Measurements from ENCODE around the gene METRNL.

Gene METRNL

DNA sequence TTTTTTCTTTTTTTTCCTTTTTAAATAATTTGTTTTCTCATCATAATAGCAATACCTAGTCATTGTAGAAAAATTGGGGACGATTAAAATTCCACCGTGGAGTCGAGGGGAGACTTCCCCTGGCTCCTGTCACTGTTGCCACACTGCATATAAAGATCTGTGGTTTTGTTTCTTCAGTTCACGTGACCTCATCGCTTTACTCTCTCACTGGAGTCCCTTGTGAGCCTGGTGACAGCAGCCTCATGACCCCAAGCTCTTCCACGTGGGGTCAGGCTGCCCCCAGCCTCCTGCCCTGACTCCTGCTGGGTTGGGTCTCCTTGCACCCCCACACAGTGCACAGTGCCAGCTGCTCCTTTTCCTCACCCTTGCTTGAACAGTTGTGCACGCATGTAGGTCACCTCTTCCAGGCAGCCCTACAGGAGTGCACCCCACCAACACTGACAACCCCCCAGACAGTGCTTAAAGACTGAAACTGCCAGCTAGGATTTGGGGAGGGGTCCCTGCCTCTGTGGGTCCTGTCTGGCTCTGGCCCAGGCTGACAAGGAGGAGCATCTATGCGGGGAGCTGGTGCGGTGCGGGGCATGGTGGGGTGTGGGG, 7.3 kb upstream of the METRNL start:
- Histone ChIP-seq H3K27ac (ENCODE audit: low read depth, low read length) (no peak overlapping the region), H3K4me3 (ENCODE audit: low read length) (no peak overlapping the region), H3K4me1 (ENCODE audit: control insufficient read depth, insufficient read depth, low read length) (no peaks in the 10 kb centered on the region), H3K27me3 (ENCODE audit: control insufficient read depth, insufficient read depth, low read length) (no peaks in the 10 kb centered on the region), H3K36me3 (ENCODE audit: control insufficient read depth, insufficient read depth, low read length) (no peaks in the 10 kb centered on the region), H3K9ac (ENCODE audit: low read length) (no peak overlapping the region)

DNA sequence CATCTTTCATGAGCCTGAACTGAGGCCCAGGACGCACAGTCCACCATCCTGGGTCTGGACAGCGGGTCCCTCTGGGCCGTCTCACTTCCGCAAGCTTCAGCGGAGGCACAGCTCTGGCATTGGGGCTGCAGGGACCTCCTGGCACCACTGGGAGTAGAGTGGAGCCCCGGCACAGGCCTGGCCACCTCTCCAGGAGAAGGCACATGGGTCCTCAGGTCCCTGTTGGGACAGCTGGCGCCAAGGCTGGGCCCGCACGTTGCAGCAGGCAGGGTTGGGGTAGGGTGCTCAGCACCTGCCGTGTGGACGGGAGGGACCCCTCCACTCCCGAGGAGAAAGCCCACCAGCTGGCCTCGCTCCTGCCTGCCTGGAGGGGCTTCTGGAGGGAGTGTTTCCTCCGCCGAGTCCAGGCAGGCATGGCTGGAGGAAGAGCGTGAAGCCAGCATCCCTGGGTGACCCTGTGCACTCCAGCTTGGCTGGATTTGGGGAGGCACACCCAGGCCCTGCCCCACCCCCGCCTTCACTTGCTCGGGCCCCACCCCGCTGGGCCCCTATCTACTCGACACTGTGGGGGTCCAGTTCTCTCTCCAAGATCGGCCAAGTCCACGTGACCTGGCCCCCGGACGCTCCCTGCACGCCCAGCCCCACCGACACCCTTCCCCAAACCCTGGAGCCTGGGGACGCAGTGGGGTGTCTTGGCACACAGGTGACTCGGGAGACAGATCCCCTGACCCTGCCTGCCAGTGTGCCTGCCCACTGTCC, 6.6 kb upstream of the METRNL start:
- Histone ChIP-seq H3K9ac (ENCODE audit: low read length) (no peak overlapping the region), H3K4me3 (ENCODE audit: low read length) (no peak overlapping the region), H3K27ac (ENCODE audit: low read depth, low read length) (no peak overlapping the region), H3K4me1 (ENCODE audit: control insufficient read depth, insufficient read depth, low read length) (no peaks in the 10 kb centered on the region), H3K27me3 (ENCODE audit: control insufficient read depth, insufficient read depth, low read length) (no peaks in the 10 kb centered on the region), H3K36me3 (ENCODE audit: control insufficient read depth, insufficient read depth, low read length) (no peaks in the 10 kb centered on the region)

DNA sequence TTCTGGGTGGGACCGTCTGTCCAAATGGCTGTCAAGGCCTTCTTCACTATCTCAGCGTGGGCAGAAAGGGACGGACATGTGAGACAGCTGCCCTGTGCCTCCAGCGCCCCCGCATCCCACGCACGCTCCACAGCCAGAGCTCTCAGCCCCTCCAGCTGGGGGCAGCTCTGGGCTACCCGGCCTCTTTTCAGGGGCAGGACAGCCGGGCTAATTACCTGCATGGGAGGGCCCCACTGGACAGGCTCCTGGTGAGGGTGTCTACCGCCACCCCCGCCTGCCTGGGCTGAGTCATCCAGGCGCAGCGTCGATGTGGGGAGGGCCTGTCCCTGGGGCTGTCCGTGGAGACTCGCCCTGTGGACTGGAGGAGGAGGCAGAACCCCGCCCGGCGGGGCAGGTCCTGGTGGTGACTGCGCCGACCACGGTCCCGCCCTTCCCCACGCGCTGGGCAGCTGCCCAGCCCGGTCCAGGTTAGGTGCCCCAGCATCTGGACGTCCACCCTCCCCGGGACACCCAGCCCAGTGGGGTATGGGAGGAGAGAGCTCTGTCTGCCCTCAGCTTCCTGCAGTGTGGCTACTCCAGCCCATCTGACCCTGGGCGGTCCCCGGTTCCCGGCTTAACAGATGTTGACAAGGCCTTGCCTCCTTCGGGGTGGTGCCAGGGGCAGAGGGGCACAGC, 5.9 kb upstream of the METRNL start:
- H3K9ac ChIP-seq (ENCODE audit: low read length) = no peak overlapping the region
- H3K4me3 ChIP-seq (ENCODE audit: low read length) = no peak overlapping the region
- no peaks in the 10 kb centered on the region for H3K36me3 ChIP-seq (ENCODE audit: control insufficient read depth, insufficient read depth, low read length)
- no peaks in the 10 kb centered on the region for H3K27me3 ChIP-seq (ENCODE audit: control insufficient read depth, insufficient read depth, low read length)
- no peaks in the 10 kb centered on the region for H3K4me1 ChIP-seq (ENCODE audit: control insufficient read depth, insufficient read depth, low read length)
- H3K27ac ChIP-seq (ENCODE audit: low read depth, low read length) = no peak overlapping the region

DNA sequence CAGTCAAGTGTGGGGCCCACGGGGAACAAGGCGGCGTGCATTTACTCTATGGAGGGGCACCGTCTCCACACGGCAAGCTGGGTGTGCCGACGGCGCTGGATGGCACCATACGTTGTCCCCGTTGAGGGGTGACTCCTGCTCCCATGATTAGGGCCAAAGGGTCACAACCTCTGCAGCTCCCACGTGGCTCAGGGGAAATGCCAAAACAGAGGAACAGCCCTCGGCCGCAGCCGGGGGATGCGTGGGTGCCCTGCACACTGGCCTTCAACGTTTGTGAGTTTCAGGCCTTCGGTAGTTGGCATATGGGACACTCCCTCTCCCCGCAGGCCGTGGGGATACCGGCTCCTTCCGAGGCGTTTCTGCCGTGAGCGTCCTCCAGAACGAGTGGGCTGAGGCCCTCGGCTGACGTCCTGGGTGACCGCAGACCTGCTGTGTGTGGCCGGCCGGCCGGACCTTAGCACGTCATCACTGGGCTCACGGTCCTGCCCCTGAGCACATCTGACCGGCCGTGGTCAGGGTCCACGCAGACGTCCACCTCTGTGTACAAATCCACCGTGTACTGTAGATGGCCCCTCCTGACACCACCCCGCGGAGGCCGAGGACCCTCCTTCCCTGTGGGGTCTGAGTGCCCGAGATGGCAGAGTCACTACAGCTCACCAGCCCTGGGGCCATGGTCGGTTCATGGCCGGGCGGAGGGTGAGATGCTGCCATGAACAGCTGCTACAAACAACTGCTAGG, 4.8 kb upstream of the METRNL start:
- Histone ChIP-seq H3K36me3 (ENCODE audit: control insufficient read depth, insufficient read depth, low read length) (no peaks in the 10 kb centered on the region), H3K9ac (ENCODE audit: low read length) (no peak overlapping the region), H3K4me1 (ENCODE audit: control insufficient read depth, insufficient read depth, low read length) (no peaks in the 10 kb centered on the region), H3K27ac (ENCODE audit: low read depth, low read length) (no peak overlapping the region), H3K27me3 (ENCODE audit: control insufficient read depth, insufficient read depth, low read length) (no peaks in the 10 kb centered on the region), H3K4me3 (ENCODE audit: low read length) (no peak overlapping the region)

DNA sequence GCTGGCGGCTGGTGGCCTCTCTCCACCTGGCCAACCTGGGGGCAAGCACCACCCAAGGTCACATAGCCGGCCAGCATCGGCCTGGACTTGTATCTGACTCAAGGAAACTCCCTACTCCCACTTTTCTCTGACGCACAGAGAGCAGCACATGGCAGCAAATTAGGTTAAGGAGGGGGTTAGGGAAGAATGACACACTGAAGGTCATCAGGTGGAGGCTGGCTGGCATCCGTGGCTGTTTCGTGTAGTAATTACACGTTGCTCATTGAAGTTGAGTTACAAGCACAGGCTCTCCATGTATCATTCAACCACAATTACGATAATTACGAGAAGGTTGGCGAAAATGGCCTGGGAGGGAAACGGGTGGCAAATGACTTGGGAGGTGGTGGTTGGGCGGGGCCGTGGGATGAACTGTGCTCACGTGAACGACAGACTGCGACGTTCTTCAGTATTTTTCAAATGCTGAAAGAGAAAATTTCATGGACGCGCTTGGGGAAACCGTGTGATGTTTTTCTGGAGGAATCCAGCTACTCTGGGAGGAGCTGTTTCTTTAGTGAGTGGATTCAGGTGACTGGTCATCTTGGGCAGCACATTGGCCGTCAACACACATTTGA, 4.0 kb upstream of the METRNL start:
- Histone ChIP-seq H3K4me3 (ENCODE audit: low read length) (no peak overlapping the region), H3K36me3 (ENCODE audit: control insufficient read depth, insufficient read depth, low read length) (no peaks in the 10 kb centered on the region), H3K27me3 (ENCODE audit: control insufficient read depth, insufficient read depth, low read length) (no peaks in the 10 kb centered on the region), H3K9ac (ENCODE audit: low read length) (no peak overlapping the region), H3K27ac (ENCODE audit: low read depth, low read length) (no peak overlapping the region), H3K4me1 (ENCODE audit: control insufficient read depth, insufficient read depth, low read length) (no peaks in the 10 kb centered on the region)

DNA sequence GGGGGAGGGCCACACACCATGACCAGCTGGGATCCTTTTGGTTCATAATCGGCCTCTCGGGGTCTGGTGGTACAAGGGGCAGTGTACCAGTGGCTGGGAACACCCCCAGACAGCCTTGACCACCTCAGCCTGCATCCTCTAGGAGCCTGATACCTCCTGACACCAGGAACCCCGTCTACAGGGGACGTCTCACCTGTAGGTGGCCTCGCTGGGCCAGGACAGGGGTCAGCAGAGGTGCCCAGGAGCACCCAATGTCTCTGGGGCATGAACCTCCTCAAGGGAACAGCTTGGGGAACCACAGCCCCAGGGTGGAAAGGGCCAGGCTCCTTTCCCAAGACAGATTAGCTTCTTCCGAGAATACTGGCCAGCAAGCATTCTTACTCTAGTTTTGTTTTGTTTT, 2.5 kb upstream of the METRNL start:
- no peaks in the 10 kb centered on the region for H3K4me1 ChIP-seq (ENCODE audit: control insufficient read depth, insufficient read depth, low read length)
- no peak overlapping the region for H3K4me3 ChIP-seq (ENCODE audit: low read length)
- H3K36me3 ChIP-seq (ENCODE audit: control insufficient read depth, insufficient read depth, low read length) = no peaks in the 10 kb centered on the region
- no peak overlapping the region for H3K27ac ChIP-seq (ENCODE audit: low read depth, low read length)
- H3K9ac ChIP-seq (ENCODE audit: low read length) = no peak overlapping the region
- H3K27me3 ChIP-seq (ENCODE audit: control insufficient read depth, insufficient read depth, low read length) = no peaks in the 10 kb centered on the region

DNA sequence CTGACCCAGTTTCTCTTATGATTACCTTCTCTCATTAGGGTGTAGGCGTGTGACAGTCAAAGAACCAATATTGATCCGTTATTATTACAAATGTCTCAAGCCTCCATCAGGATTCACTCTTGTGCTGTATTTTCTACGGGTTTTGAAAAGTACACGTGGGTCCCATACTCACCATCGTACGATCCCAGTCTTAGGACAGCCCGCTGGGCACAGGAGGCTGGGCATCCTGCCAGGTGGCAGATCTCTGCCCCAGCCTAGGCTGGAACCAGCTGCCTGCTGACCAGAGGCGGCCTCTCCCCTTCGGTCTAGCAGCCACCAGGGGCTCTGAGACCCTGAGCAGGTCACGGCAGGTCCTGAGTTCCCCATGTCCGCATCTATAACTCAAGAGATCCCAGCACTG, 2.0 kb upstream of the METRNL start:
- H3K36me3 ChIP-seq (ENCODE audit: control insufficient read depth, insufficient read depth, low read length) = peaks cover 3% of the 10 kb centered on the region
- no peak overlapping the region for H3K9ac ChIP-seq (ENCODE audit: low read length)
- H3K4me3 ChIP-seq (ENCODE audit: low read length) = no peak overlapping the region
- no peaks in the 10 kb centered on the region for H3K4me1 ChIP-seq (ENCODE audit: control insufficient read depth, insufficient read depth, low read length)
- H3K27ac ChIP-seq (ENCODE audit: low read depth, low read length) = no peak overlapping the region
- H3K27me3 ChIP-seq (ENCODE audit: control insufficient read depth, insufficient read depth, low read length) = no peaks in the 10 kb centered on the region

DNA sequence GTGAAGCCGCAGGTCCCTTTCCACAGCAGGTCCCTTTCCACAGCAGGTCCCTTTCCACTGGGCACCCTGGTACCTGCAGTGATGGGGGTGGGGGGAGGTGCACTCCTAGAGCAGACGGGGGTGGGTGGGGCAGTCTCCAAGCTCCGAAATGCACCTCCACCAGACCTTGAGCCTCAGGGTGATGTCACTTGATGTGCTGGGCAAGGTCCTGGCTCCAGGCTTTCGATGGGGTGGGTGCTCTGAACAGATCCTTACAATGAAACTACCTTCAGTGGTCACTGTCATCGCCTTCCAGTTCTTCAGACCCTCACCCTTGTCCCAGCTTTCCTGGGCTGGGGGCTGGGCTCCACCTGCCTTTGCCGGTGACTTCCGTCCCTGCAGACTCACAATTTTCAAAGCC, 1.5 kb upstream of the METRNL start:
- H3K4me3 ChIP-seq (ENCODE audit: low read length) = no peak overlapping the region
- no peak overlapping the region for H3K27ac ChIP-seq (ENCODE audit: low read depth, low read length)
- no peak overlapping the region for H3K9ac ChIP-seq (ENCODE audit: low read length)
- peaks cover 3% of the 10 kb centered on the region for H3K36me3 ChIP-seq (ENCODE audit: control insufficient read depth, insufficient read depth, low read length)
- H3K4me1 ChIP-seq (ENCODE audit: control insufficient read depth, insufficient read depth, low read length) = no peaks in the 10 kb centered on the region
- H3K27me3 ChIP-seq (ENCODE audit: control insufficient read depth, insufficient read depth, low read length) = no peaks in the 10 kb centered on the region

DNA sequence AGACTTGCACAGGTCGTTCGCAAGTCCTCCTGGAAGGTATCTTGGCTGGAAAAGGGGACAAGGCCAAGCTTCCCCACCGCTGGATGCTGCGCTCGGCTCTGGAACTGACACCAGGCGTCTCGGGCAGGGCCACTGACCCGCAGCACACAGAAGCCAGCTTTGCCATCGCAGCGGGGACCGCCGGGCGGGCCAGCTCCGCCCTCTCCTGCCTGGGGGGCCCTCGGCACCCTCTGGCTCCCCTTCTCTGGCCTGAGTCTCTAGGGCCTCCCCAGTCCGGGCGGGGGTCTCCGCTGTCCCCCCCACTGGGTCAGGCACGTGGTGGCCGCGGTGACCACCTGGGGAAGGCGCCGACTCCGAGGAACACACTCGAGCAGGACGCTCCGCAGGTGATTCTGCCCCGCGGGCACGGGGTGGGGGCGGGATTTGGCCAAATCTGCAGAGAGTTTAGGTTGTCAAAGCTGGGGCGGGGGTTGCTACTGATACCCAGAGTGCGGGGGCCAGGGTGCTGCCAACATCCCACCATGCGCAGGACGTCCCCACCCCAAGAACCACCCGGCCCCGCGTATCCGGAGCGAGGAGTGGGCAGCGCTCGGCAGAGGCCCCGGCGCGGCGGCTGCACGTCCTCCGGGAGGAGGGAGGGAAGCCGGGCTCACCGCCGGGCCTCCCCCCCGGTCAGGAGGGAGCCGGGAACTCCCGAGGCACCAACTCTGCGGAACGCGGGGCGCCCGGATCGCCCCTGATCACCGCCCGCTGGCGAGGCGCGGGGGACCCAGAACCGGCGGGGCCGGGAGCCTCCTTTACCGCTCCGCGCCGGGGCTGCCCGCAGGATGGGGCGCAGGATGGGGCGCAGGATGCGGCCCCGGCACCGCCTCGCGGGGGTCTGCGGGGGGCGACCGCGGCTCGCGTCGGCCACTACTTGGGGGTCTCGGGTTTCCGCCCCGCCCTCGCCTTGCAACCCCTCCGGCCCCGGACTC, 744 bp upstream of the METRNL start:
- no peaks in the 10 kb centered on the region for H3K27me3 ChIP-seq (ENCODE audit: control insufficient read depth, insufficient read depth, low read length)
- no peak overlapping the region for H3K27ac ChIP-seq (ENCODE audit: low read depth, low read length)
- no peak overlapping the region for H3K9ac ChIP-seq (ENCODE audit: low read length)
- peaks cover 3% of the 10 kb centered on the region for H3K36me3 ChIP-seq (ENCODE audit: control insufficient read depth, insufficient read depth, low read length)
- H3K4me3 ChIP-seq (ENCODE audit: low read length) = peak overlapping the region; percentile 63
- H3K4me1 ChIP-seq (ENCODE audit: control insufficient read depth, insufficient read depth, low read length) = peaks cover 5% of the 10 kb centered on the region

DNA sequence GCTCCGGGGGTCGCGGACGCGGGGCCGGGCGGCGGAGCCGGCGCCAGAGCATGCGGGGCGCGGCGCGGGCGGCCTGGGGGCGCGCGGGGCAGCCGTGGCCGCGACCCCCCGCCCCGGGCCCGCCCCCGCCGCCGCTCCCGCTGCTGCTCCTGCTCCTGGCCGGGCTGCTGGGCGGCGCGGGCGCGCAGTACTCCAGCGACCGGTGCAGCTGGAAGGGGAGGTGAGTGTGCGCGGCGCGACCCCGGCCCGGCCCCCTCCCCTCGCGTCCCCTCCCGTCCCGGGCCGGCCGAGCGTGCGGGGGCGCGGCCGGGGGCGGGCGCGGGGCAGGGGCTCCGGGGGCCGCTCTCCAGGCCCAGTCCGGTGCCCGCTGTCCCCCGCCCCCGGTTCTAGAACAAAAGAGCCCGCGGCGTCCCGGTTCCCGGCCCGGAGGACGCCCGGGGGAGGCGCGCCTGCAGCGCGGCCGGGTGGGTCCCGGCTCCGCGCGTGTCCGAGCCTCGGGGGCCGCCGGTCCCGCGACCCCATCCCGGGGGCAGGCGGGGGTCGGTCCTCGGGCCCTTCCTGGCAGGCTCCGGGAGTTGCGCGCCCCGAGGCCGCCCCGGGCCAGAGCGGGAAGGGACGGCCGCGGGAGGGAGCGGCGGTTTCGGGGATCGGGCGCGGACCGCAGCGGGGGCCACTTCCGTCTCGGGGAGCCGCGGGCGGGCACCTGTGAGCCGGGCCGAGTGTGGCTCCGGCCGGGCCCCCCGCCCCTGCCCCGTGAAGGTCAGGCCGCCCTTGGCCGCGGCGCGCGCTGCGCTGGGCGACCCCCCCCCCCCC, 563 bp downstream of the METRNL start:
- H3K27me3 ChIP-seq (ENCODE audit: control insufficient read depth, insufficient read depth, low read length) = no peaks in the 10 kb centered on the region
- no peak overlapping the region for H3K9ac ChIP-seq (ENCODE audit: low read length)
- H3K4me3 ChIP-seq (ENCODE audit: low read length) = peak overlapping the region; percentile 63
- H3K36me3 ChIP-seq (ENCODE audit: control insufficient read depth, insufficient read depth, low read length) = peaks cover 3% of the 10 kb centered on the region
- H3K4me1 ChIP-seq (ENCODE audit: control insufficient read depth, insufficient read depth, low read length) = peaks cover 10% of the 10 kb centered on the region
- peak overlapping the region; percentile 72 for H3K27ac ChIP-seq (ENCODE audit: low read depth, low read length)

DNA sequence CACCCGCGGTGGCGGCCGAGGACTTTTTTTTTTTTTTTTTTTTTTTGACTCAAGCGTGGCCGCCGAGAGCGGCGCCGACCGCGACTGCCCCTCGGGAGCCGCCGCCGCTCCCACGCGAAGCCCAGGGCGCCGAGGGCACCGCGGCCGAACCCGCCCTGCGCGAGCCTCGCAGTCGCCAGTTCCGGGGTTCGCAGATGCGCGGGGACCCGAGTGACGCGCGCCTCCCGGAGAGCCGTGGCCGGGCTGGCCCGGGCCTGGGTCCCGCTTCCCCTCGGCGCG, 1.1 kb downstream of the METRNL start:
- H3K4me3 ChIP-seq (ENCODE audit: low read length) = peak overlapping the region; percentile 63
- H3K27me3 ChIP-seq (ENCODE audit: control insufficient read depth, insufficient read depth, low read length) = no peaks in the 10 kb centered on the region
- H3K36me3 ChIP-seq (ENCODE audit: control insufficient read depth, insufficient read depth, low read length) = peaks cover 3% of the 10 kb centered on the region
- H3K27ac ChIP-seq (ENCODE audit: low read depth, low read length) = peak overlapping the region; percentile 72
- H3K9ac ChIP-seq (ENCODE audit: low read length) = no peak overlapping the region
- peaks cover 10% of the 10 kb centered on the region for H3K4me1 ChIP-seq (ENCODE audit: control insufficient read depth, insufficient read depth, low read length)

Measured in rectal smooth muscle tissue (tissue), 1 donor.